GM12865 (cell line): ENCODE results near the gene WHAMM.

Experiments used
- DNase-seq: peaks from one replicate; pipeline ENCODE4 v3.0.0; 2010; ENCODE audit warnings: low read depth
- H3K4me3 ChIP-seq: 2 replicates; pipeline ENCODE4 v1.5.1; 2011; ENCODE audit warnings: mild to moderate bottlenecking, low read depth, low read length, control low read depth
- TF ChIP-seq, protein P1 (sequence below): IDR thresholded peaks from 2 replicates; pipeline ENCODE4 v1.5.1; 2011; ENCODE audit warnings: low read length, control low read depth, low read depth, inconsistent platforms; ENCODE audit not compliant: insufficient read depth; ENCODE audit errors: missing control alignments

The WHAMM gene

DNA sequence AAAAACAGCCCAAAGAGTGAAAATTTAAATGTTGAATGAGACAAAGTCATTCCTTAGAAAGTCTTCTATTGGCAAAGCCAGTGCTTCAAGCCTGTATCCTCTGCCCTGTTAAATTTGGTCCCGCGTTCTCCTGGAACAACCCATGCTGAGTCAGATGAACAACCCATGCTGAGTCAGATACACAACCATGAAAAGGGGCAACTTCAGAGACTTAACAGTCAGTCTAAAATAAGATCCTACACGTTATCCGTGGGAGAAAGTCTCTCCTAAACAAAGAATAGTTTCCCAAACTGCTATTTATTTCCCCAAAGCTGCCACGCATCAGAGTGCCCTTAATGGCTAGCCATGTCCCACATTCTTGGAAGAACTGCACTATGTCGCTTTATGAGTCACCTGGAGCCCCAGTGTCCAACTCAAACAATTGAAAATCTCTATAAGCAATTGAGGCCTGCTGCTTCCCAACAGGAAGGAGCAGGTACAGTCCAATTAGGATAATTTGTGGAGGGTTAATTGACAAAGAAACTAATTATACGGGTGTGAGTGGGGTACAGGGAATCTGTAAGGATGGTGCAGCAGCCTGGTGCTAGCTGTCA lies 66.1 kb downstream of the WHAMM start:
- DNase-seq, result no peak
- H3K4me3 ChIP-seq, result no peak overlapping the region
- TF ChIP-seq, protein P1, sequence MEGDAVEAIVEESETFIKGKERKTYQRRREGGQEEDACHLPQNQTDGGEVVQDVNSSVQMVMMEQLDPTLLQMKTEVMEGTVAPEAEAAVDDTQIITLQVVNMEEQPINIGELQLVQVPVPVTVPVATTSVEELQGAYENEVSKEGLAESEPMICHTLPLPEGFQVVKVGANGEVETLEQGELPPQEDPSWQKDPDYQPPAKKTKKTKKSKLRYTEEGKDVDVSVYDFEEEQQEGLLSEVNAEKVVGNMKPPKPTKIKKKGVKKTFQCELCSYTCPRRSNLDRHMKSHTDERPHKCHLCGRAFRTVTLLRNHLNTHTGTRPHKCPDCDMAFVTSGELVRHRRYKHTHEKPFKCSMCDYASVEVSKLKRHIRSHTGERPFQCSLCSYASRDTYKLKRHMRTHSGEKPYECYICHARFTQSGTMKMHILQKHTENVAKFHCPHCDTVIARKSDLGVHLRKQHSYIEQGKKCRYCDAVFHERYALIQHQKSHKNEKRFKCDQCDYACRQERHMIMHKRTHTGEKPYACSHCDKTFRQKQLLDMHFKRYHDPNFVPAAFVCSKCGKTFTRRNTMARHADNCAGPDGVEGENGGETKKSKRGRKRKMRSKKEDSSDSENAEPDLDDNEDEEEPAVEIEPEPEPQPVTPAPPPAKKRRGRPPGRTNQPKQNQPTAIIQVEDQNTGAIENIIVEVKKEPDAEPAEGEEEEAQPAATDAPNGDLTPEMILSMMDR, result no peak

DNA sequence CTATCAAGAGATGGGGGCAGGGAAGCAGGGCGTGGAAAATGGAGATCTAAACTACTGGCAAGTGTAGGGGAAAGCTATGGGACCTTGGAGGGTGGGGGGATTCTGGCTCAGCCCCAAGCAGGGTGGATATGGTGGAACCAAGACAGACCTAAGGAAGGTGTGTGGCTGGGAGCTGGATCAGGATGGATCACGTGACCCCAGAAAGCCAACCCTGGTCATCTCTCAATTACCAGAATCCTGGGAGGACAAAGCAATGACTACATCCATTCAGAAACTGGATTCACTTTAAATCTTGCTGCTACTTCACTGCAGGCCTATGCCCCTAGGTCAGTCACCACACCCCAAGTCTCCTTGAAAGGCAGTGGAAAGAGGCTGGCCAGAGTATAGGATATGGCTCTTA lies 68.4 kb downstream of the WHAMM start:
- TF ChIP-seq, protein P1, result no peak
- no peak for DNase-seq
- no peak overlapping the region for H3K4me3 ChIP-seq

DNA sequence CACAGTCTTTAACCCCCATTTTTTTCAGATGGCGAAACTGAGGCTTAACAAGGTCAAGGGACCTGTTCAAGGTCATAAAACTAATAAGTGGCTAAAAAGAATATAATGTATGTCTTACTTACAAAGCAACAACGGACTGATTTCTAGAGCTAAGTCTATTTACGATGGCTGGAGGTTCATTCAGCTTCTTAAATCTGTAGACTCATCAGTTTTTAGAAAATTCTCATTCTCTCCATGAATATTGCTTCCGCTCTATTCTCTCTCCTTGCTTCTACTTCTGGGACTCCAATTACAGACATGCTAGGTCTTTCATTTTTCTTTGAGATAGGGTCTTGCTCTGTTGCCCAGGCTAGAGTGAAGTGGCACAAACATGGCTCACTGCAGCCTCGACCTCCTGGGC lies 68.9 kb downstream of the WHAMM start:
- no peak overlapping the region for H3K4me3 ChIP-seq
- TF ChIP-seq, protein P1, result no peak
- no peak for DNase-seq

DNA sequence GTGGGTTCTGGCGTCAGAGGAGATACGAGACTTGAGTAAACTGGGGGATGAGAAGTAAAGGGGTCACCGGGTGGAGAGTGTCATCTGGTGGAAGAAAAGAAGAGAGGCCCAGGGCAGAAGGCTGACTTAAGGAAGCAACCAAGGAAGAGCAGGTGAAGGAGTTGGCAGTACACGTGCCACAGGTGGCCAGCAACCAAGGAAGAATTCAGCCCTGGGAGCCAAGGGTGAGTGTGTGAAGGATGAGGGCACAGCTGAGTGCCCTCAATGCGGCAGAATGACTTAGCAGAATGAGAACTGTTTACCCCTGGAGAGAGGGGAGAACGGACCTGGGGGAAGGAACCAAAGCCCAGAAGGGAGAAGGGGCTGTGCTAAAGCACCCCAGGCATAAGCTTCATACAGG lies 71.3 kb downstream of the WHAMM start:
- TF ChIP-seq, protein P1, result no peak
- no peak overlapping the region for H3K4me3 ChIP-seq
- peak; percentile 1 for DNase-seq

DNA sequence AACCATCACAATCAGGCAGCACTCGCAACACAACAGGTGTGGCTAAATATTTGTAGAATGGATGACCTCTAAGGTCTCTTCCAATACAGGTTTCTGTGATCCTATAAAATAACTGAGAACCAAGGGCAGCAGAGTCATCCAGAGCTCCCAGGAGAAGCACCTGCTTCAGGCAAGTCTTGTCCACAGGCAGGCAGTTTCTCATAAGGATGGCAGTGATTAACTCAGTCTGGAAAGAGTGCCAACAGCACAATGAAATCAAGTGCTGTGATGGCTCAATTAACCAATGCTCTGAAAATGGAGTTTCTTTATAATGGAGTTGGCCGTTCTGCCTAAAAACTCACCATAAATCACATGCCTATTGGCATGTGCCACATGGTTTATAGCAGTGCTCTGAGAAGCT lies 72.3 kb downstream of the WHAMM start:
- DNase-seq, result no peak
- TF ChIP-seq, protein P1, result no peak
- no peak overlapping the region for H3K4me3 ChIP-seq

DNA sequence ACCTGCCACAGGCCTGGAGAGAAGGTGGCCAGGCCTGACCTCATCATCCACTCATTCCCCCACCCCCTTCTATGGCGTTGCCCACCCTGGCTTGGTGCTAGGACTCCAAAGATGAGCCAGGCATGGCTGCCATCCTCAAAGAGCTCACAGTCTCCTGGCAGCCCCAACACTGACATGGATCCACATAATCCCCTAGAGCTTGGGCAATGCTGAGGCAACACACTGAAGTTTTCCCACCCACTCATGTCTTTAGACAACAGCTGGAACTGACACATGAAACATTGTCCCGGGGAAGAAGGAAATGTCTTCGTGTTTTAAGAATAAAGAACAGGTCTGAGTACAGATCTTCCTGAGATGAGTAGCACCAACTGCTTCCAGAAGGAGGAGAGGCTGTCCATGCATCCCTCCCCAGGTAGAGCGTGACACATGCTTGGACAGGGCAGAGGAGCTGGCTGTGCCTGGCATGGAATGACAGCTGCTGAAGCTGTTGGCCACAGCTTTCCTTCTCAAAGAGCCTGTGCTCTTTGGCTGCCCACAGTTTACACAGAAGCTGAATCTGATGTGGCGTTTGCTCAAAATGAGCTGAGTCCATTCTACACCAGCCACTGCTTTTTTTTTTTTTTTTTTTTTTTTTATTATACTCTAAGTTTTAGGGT lies 73.0 kb downstream of the WHAMM start:
- H3K4me3 ChIP-seq, result no peak overlapping the region
- no peak for DNase-seq
- TF ChIP-seq, protein P1, result no peak
